Measurements from ENCODE around the gene ZNF521.
A peak's percentile ranks its signal among the peaks of the same experiment; 100 is the strongest.

ZNF521 gene

DNA sequence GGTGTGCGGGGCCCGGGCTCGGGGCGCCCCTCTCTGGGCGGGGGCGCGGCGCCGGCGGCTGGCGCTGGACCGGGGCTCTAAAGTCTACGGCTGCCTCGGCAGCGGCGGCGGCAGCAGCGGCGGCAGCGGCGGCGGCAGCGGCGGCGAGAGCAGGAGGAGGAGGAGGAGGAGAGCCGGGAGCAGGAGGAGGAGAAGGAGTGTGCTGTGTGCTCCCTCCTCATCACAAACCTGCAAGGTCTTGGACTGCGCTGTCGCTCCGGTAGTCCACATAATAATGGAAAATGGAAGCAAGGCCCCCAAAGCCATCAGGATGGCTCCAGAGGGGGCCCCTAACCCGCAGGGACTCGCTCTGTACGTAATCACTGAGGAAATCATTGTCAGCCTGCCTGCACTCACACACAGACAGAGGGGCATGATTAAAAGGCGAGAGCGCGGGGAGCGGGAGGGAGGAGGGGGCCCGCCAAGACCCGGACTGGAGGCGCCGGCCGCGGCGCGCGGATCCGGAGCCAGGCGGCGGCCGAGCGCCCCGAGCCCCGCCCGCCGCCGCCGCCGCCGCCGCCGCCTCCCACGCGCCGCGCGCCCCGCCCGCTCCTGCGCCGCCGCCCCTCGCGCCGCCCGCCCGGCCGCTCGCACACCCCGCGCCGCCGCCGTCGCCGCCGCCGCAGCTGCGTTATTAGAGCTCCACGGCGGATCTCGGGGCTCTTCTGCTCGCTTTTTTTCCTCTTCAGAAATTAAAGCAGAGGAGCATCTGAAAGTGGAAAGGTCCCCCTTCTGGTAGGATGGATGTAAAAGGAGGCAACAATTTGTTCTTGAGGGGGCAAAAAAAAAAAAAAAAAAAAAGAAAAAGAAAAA lies at the start of gene ZNF521:
Gene ZNF521 (minus strand): TSS at position 390 of the 852 bp plus-strand sequence. CDS start 1,220 bp downstream, outside the sequence.
- DNase-seq: peak; percentile 26

DNA sequence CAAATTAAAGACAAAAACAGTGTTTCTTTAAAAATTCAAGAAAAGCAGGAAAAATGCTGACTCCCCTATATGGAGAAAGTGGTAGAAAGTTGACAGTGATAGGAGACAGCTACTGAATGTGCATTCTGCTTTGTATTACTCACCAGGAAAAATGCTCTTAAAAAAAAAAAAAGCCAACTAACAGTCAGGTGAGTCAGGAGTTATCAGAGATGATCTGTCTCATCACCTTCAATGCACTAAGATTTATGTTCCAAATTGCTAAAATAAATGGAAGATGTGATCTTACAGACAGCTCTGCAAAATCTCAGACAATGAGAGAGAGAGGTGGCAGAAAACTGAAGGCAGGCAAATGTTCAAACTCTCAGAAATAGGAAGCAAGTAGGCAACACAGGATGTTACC lies 47.6 kb upstream of the ZNF521 start:
- no peak for DNase-seq

DNA sequence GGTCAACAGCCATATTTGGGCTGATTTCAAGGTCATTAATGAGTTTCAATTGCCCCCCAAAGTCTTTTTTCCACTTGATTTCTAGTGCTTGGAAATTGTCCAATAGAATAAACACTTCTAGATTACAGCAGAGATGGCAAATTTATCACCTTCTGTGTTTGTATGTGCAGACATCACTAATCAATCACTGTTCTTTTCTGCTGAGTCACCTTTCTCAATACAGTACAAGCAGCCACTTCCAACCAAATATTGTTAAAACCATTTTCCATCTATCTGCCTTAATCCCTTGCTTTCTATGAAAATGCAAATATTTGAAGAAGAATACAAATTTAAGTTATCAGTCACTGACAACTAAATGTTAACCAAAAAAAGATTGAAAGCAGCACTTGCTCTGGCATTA lies 40.2 kb upstream of the ZNF521 start:
- DNase-seq: no peak

DNA sequence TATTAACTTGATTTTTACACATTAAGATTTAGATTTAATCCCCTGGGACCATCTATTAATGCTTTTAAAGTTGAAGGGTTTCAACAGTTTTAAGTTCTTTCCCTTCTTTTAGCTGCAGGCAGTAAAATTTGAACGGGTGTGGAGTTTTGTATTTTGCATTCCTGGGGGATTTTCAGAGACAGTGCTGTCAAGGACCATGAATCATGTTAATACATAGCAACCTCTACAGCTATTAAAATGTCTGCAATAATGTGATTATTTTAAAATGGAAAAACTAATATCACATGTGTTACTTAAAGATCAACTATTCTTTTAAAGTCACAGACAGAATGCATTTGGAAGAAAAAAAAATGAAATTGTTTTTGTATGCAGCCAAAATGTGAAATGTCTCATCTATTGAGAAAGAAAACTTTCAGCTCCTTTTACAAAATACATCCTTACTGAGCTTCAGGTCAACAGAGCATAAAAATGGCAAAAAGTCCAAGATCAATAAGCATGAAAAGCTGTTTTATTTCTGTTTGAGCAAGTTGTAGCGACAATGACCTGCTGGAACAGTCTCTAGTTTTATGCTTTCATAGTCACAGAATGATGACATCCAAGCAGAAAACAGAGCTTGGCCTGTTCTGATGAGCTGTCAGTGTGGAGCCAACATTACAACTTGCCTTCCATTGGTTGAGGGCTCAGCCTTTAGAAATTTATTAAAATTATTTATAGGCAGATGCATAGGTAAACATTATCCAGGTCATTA lies 21.6 kb upstream of the ZNF521 start:
- no peak for DNase-seq

DNA sequence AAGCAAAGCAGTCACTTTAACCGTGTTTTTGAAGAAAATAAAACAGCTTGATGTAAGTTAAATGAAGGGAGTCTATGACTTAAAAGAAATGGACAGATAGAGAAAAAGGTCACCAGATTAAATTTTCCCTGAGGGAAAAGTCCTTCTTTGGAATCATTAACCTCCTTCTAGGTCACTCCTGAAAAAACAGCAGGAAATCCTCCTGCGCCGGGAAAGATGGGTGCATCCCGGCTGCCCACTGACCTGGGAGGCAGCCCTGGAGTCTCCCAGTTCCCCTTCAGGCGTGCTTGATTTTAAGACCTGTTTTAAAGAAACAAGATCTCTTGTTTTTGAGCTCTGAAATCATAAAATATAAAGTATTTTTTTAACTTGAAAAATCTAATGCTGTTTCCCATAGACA lies 18.4 kb upstream of the ZNF521 start:
- DNase-seq: no peak

DNA sequence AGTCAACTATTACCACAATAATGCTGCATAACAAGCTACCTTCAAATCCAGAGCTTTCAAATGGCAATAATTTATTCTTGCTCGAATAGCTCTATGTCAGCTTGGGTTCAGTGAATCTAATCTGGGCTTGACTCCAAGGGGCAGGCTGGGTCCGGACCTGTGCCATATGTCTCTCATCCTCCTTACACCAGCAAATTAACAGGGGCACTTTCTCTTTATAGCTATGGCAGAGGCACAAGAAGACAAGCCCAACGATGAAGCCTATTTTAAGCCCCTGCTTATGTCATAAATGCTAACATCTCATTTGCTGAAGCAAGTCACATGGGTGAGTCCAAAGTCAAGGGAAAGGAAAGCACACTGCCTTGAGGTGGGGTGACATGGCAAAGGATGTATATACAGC lies 13.3 kb upstream of the ZNF521 start:
- DNase-seq: no peak

DNA sequence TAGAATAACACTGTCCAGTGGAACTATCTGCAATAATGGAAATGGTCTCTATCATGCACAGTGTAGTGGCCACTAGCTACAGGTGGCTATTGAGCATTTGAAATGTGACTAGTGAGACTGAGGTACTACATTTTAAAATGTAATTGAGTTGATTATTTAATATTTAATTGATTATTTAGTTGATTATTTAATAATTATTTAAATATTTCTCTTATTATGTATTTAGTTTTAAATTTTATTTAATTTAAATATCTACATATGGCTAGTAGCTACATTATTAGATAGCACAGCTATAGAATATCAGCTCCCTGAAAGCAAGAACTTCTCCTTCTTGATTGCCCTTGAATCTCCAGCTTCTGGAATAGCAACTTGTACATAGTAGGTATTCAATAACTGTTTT lies 12.8 kb upstream of the ZNF521 start:
- DNase-seq: no peak

DNA sequence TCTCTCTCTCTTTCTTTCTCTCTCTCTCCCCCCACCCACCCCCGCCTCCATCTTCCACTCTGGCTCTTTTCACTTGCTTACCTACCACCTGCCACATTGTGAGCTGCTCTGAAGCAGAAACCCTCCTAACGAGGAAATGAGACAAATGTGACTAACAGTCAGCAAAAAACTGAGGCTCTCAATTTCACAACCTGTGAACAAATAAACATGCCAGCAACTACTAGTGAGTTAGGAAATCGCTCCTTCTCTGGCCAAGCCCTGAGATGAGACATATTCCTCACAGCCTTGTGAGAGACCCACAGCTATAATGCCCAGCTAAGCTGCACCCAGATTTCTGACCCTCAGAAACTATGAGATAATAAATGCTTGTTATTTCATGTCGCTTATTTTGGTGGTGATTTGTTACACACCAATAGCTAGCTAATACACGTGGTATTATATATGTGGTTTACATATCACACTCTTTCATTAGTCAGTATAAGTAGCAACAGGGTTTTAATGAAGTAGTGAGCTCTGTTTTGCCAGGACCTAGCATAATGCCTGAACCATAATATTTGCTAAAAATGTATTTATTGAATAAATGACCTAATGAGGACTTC lies 8.4 kb upstream of the ZNF521 start:
- DNase-seq: no peak

DNA sequence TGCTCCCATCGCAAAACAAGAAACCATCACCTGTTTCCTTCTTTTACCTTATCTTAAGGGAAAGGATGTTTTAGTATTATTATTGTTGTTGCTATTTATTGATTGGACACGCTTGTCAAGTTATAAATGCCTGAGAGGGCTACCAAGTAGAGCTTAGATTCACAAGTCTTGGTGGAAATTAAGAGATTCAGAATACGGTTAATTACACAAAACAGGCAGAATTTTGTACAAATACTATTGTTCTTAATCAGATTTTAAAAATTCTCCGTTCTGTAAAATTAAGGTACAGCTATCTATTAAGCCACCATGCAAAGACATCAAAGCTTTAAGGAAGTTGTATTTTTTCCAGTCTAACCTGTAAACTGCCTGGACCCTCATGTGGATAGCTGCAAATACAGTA lies 1.1 kb upstream of the ZNF521 start:
- DNase-seq: no peak

DNA sequence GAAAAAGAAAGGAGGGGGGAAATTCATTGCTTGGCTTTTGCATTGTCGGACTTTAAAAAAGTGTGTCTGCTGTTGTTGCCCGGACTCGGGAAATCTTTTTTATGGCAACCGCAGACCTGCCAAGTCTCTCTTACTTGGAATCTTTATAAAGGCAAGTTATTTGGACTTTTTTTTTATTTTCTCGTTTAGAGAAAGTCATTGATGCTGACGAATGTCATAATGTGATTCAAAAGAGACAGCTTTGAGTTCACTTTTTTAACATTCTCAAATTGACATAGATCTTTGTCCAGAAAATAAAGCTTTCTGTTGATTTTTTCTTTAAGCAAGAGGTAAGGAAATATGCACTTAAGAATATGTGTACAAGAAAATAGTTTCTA lies 651 bp upstream of the ZNF521 start:
- DNase-seq: no peak

DNA sequence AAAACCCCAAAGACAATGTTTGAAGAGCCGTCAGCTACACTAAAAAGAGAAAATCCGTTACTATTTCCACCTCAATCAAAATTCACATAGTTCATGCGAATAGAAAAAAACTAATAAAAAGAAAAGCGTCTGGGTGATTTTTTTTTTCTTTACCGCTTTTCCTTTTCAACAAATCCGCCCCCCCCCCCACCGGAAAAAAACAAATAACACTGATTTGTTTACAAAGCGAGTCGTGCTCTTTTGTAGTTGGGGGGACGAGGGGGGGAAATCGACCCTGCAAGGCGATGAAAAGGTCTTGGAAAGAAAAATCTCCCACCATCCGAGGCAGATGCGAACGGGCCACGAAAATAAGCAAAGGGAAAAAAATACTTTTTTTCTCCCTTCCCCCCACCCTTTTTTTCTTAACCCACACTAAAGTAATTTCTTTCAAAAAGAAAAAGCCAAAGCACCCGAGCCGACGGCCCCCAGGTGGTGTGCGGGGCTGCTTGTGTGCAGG lies 638 bp downstream of the ZNF521 start:
- DNase-seq: no peak

DNA sequence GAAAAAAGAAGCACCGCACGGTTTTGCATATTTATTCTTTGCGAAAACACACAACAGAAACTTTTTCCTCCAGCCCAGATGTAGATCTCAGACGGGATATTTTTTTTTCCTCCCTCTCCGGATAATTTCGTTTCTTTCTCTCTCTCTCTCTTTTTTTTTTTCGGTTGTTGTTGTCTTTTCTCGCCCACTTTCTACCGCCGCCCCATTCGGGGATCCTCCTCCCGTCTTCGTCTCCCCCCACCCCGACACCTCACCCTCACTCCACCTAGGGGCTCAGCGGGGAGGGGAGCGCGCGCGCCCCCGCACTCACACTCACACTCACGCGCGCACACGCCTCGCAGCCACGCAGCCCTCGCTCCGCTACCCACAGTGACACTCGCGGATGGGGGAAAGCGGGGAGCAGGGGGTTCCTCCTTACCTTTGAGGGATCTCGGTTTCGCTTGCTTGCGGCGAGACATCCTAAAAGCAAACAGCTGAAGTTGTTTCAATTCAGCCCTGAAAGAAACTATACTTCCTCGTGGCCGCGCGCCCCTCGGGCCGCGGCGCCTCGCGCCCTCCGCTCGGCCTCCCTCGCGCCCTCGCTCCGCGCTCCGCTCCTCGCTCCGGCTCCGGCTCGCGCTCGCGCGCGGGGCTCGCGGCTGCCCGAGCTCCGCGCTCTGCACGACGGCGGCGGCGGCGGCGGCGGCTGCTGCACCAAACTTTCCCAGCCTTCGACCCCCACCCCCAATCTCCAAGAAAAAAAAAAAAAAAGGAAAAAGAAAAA lies 1.3 kb downstream of the ZNF521 start:
- no peak for DNase-seq

DNA sequence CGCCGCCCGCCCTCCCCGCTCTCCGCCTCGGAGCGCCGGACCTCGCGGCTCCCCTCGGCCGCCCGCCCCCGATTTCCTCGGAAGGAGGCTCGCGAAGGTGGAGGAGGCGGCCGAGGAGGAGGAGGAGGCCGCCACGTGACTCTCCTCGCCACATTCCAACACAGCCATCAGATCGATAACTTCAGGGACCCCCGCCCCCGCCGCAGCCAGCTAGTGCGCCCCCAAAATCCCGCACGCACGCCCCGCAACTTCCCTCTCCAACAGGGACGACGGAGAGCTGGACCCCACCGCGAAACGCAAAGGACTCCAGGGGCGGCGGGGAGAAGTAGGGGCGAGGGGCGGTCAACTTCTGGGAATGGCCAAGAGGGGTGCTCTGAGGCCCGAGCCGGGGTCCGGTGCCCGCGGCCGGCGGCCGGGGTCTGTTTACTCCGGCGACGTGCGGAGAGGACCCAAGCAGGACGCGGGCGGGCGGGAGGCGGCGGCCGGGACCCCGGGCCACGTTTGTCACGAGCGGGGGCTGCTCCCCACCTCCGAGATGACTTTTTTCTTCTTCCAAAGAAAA lies 2.0 kb downstream of the ZNF521 start:
- no peak for DNase-seq

DNA sequence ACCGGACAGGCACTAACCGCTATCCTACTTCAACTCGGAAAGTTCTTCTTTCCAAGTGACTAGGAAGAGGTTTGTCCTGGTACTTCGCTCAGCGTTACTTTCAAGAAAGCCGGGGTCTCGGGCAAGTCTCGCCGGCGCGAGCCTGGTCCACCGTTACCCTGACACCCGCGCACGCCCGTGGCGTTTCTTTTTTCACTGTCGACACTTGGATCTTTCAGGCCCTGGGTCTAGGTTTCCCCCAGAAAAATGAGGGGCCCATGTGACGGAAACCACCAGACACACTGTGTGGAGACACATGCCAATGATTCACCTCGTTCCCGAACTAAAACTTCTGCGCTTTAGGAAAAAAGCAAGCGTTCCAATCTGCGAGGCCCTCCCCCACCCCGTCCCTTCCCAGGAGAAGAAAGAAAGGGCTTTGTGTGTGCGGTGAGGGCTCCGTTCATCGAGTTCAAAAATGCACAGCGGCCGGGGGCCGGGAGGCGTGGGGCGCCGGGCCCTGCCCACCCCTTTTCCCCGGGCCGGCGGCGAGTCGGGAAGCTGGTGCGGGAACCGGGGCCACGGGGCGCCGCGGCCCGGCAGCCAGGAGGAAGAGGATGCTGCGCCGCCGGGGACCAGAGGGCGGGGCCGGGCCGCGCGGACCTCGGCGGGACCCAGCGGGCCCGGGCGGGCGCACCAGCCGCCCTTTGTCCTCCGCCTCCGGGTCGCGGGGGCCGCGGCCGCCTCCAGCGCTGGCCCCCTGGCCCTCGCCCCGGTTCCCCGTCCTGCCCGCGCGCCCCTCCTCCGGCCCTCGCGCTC lies 2.6 kb downstream of the ZNF521 start:
- no peak for DNase-seq

DNA sequence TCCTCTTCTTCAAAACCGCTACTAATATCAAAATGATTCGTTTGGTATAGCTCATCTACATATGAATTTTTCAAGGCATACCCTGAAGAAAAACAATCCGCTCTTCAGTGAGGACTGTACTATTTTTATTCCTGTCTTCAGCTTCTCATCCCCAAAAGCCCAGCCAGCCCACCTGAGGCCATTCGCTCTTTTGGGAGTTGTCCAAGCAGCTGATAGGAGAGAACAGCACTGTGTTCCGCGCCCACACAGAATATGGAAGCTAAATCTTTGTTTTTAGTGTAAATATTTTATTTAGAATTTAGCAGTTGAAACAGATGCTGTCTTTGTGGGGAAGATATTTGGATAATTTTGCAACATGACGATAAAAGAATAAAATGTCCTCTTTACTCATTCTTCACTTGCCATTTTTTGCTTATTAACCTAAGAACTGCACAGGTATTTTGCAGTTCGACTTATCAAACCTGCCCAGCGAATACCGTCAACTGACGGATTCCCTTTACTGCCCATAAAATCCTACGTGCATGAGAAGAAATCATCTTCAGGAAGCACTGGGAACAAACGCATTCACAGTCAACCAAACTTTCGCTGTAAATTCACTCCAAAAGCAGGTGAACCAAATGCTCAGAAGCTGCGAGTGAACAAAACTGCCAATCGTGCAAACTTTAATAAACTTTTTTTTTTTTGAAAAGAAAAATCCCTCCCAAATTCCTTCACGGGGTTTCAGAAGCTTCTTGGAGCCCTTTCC lies 3.4 kb downstream of the ZNF521 start:
- no peak for DNase-seq

DNA sequence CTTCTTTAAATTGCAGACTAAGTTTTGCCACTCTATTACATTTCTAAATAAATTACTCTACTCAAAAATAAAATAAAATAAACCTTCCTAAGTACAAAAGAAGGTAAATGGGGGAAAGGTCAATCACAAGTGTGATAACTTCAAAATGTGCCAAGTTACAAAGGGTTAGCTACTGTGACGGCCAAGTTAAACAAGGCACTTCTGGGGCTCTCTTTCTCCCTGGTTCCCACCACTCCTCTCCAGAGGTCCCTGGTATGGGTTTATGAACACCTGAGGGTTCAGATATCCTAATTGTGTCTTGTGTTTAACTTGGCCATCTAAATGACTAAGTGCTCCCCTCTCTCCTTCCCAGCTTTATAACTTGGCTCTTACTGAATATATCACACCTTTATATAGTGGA lies 5.4 kb downstream of the ZNF521 start:
- DNase-seq: no peak

DNA sequence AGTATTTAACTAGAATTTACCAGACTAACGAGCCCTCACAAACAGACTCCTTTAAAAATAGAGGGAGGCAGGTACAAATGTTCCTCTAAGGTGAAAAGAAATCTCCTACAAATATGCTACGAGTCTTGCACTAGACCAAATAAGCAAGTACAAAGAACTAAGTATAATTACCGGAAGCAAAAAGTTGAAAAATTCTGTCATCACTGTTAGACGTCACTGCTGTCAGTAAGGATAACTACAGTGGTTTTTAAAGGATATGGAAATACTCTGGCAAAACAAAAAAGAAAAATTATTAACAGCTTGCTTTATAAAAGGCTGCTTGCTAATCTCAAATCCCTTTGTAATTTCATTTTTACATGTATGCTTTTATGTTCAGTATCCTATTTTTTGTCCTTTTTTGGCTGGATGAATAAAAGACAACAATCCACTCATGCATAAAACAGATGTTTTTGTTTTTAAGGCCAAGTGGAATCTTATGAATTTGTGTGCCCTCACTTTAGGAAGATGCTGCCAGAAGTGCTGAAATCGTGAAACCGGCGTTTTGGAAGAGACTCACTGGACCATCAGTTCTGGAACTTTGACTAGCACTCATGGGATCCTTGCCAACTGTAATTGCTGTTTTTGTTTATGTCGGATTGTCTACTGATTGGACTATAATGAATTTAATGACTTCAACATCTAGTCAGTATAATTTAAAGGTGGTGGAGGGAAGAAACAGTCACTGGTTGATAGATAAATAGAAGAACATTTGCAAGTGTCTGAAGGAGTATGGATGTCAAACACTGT lies 6.7 kb downstream of the ZNF521 start:
- DNase-seq: no peak

DNA sequence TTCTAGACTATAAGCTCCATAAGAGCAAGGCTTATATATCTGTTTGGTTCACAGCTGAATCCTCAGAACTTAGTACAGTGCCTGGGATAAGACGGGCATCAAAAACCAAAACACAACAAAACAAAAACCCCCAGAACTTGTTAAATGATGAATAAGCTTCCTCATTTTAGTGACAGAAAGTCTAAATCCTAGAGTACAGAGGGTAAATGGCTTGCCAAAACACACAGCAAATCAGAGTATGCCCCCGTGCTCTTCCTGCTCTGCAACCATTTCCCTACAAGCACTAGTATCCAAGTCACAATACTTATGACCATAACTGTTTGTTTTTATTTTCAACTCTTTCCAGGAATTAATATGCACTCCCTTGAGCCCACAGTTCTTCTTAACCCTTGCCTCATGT lies 10.1 kb downstream of the ZNF521 start:
- no peak for DNase-seq

DNA sequence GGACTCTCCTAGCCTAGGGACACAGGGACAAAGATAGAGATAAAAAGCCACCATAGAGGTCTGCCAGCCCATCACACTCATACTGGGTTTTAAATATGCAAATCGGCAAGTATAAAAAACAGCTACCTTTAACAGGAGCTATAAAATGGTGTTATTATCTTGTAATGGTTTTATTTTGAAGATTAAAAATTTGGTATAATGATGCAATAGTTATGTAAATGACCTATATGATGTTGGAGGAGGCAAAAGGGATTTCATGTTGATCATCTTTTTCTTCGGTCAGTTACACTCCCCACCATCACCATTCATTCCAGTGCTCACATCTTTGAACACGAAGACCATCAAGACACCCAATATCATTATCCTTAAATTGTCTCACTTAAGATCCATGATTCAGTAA lies 11.2 kb downstream of the ZNF521 start:
- DNase-seq: no peak

DNA sequence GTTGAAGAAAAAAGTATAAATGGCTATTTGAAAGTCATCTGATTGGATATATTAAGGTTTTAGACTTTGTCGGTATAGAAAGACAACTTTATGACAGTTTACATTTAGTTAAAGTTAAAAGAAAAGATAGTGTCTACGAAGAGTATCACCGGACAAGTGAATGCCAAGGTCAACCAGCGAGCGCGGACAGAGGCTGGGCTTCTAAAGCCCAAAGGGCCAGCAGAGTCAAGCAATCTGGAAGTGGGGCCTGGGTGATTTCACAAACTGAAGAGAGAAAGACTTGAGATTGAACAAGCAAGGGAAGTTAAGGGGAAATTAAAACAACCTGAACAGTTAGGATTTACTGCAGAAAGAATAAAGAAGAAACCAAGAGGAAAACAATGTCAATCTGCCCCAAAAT lies 16.3 kb downstream of the ZNF521 start:
- no peak for DNase-seq
